CD4-positive, alpha-beta T cell treated with Interleukin-10 for 1 hour (primary cell): Measurements from ENCODE around the gene EID1.
"Not testable (repeated sequence)": the region's sequence is repeated elsewhere in the genome, so short reads cannot be mapped to it uniquely, and the experiment has no call there.

Experiments
- DNase-seq: peaks from one replicate; pipeline ENCODE4 v3.0.0-alpha.2; 2020

The EID1 gene

GRCh38 chr15:48871542-48871941 is 6.4 kb upstream of the EID1 start:
- no peak for DNase-seq

GRCh38 chr15:48872632-48873031 is 5.3 kb upstream of the EID1 start:
- no peak for DNase-seq

GRCh38 chr15:48875241-48875960 is 2.5 kb upstream of the EID1 start:
- no peak for DNase-seq

GRCh38 chr15:48876057-48876456 is 1.9 kb upstream of the EID1 start:
- DNase-seq: no peak

- no peak for DNase-seq
Measured at GRCh38 chr15:48880070-48880634, 2.2 kb downstream of the EID1 start.

- DNase-seq: no peak
Measured at GRCh38 chr15:48883699-48884098, 5.8 kb downstream of the EID1 start.

GRCh38 chr15:48887144-48887543 is 9.2 kb downstream of the EID1 start:
- no peak for DNase-seq

- no peak for DNase-seq
Measured at GRCh38 chr15:48888191-48888590, 10.3 kb downstream of the EID1 start.

GRCh38 chr15:48888836-48889235 is 10.9 kb downstream of the EID1 start:
- DNase-seq: no peak

- DNase-seq: no peak
Measured at GRCh38 chr15:48889925-48890324, 12.0 kb downstream of the EID1 start.

- no peak for DNase-seq
Measured at GRCh38 chr15:48890375-48890972, 12.5 kb downstream of the EID1 start.

GRCh38 chr15:48891232-48891765 is 13.4 kb downstream of the EID1 start:
- no peak for DNase-seq

GRCh38 chr15:48893311-48893710 is 15.4 kb downstream of the EID1 start:
- no peak for DNase-seq

GRCh38 chr15:48896869-48897814 is 19.2 kb downstream of the EID1 start:
- no peak for DNase-seq

GRCh38 chr15:48898032-48898431 is 20.1 kb downstream of the EID1 start:
- no peak for DNase-seq

GRCh38 chr15:48898446-48898845 is 20.5 kb downstream of the EID1 start:
- no peak for DNase-seq

GRCh38 chr15:48899793-48900192 is 21.9 kb downstream of the EID1 start:
- no peak for DNase-seq

GRCh38 chr15:48904758-48905157 is 26.8 kb downstream of the EID1 start:
- no peak for DNase-seq

GRCh38 chr15:48905216-48905615 is 27.3 kb downstream of the EID1 start:
- no peak for DNase-seq

- DNase-seq: no peak
Measured at GRCh38 chr15:48905847-48906246, 27.9 kb downstream of the EID1 start.

GRCh38 chr15:48909313-48909712 is 31.4 kb downstream of the EID1 start:
- DNase-seq: not testable (repeated sequence)

GRCh38 chr15:48910554-48910953 is 32.6 kb downstream of the EID1 start:
- not testable (repeated sequence) for DNase-seq

- DNase-seq: no peak
Measured at GRCh38 chr15:48913141-48913540, 35.2 kb downstream of the EID1 start.
